Measurements from ENCODE around the gene MRM1. TPM values are rescaled to one million over a fixed set of nuclear protein-coding genes. Genes with fewer than 3 reads are reported as not detected.

The MRM1 gene
- total RNA-seq, 2 donors from 2014 or later: 3.7 to 6.3 TPM

DNA sequence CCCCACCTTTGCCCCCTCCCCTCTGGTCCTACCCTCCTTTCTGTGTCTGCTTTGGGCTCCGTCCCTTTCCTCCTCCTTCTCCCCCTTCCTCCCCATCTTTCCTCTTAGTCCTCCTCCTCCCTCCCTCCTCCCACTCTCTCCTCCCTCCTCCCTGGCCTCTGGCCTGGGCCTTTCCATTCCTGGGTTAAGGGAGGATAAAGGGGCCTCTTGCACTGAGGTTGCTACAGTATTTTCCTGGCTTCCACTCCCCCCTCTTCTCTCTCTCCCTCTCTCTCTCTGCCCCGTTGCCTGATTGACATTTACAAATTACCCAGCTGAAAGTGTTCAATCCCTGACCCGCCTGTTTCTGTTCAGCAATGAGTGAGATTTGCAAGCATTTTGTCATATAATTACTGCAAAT, 44.0 kb downstream of the MRM1 start:
- Histone ChIP-seq H3K36me3 (no peaks in the 10 kb centered on the region), H3K27me3 (peaks cover 14 to 21% of the 10 kb centered on the region in 2 donors), H3K4me1 (peaks cover 0 to 18% of the 10 kb centered on the region in 2 donors), H3K9me3 (no peaks in the 10 kb centered on the region), H3K27ac (no peak overlapping the region), H3K4me3 (no peak overlapping the region)
- TF ChIP-seq, protein P1, sequence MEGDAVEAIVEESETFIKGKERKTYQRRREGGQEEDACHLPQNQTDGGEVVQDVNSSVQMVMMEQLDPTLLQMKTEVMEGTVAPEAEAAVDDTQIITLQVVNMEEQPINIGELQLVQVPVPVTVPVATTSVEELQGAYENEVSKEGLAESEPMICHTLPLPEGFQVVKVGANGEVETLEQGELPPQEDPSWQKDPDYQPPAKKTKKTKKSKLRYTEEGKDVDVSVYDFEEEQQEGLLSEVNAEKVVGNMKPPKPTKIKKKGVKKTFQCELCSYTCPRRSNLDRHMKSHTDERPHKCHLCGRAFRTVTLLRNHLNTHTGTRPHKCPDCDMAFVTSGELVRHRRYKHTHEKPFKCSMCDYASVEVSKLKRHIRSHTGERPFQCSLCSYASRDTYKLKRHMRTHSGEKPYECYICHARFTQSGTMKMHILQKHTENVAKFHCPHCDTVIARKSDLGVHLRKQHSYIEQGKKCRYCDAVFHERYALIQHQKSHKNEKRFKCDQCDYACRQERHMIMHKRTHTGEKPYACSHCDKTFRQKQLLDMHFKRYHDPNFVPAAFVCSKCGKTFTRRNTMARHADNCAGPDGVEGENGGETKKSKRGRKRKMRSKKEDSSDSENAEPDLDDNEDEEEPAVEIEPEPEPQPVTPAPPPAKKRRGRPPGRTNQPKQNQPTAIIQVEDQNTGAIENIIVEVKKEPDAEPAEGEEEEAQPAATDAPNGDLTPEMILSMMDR (IDR thresholded peaks at IDR 0.05): no peak
- no peak for DNase-seq (ENCODE audit: low spot score)

- peaks cover 0 to 17% of the 10 kb centered on the region in 2 donors for H3K27me3 ChIP-seq
- TF ChIP-seq, protein P1 (IDR thresholded peaks at IDR 0.05): no peak
Measured at GRCh38 chr17:36647636-36648035, 46.3 kb downstream of the MRM1 start.

GRCh38 chr17:36650096-36650775, 48.9 kb downstream of the MRM1 start:
- no peaks in the 10 kb centered on the region for H3K9me3 ChIP-seq
- no peak overlapping the region for H3K4me3 ChIP-seq
- TF ChIP-seq, protein P1 (IDR thresholded peaks at IDR 0.05): no peak
- H3K36me3 ChIP-seq: no peaks in the 10 kb centered on the region
- H3K27me3 ChIP-seq: peaks cover 0 to 8% of the 10 kb centered on the region in 2 donors
- DNase-seq (ENCODE audit: low spot score): no peak
- H3K27ac ChIP-seq: no peak overlapping the region
- H3K4me1 ChIP-seq: no peaks in the 10 kb centered on the region

More at GRCh38 chr17:36647636-36648035, 46.3 kb downstream of the MRM1 start:
- no peak for DNase-seq (ENCODE audit: low spot score)
- no peak overlapping the region for H3K4me3 ChIP-seq
- peaks cover 0 to 1% of the 10 kb centered on the region in 2 donors for H3K4me1 ChIP-seq
- no peaks in the 10 kb centered on the region for H3K9me3 ChIP-seq
- H3K36me3 ChIP-seq: no peaks in the 10 kb centered on the region
- H3K27ac ChIP-seq: no peak overlapping the region

- H3K27ac ChIP-seq: no peak overlapping the region
- H3K27me3 ChIP-seq: peaks cover 0 to 10% of the 10 kb centered on the region in 2 donors
- H3K9me3 ChIP-seq: no peaks in the 10 kb centered on the region
- no peak overlapping the region for H3K4me3 ChIP-seq
- peaks cover 0 to 9% of the 10 kb centered on the region in 2 donors for H3K4me1 ChIP-seq
- no peak for DNase-seq (ENCODE audit: low spot score)
- no peaks in the 10 kb centered on the region for H3K36me3 ChIP-seq
- TF ChIP-seq, protein P1 (IDR thresholded peaks at IDR 0.05): no peak
Measured at GRCh38 chr17:36653374-36653773, 52.0 kb downstream of the MRM1 start.

GRCh38 chr17:36653856-36654255, 52.5 kb downstream of the MRM1 start:
- Histone ChIP-seq H3K4me1 (peaks cover 0 to 9% of the 10 kb centered on the region in 2 donors), H3K4me3 (no peak overlapping the region), H3K9me3 (no peaks in the 10 kb centered on the region), H3K36me3 (no peaks in the 10 kb centered on the region), H3K27ac (no peak overlapping the region), H3K27me3 (peaks cover 0 to 10% of the 10 kb centered on the region in 2 donors)
- TF ChIP-seq, protein P1 (IDR thresholded peaks at IDR 0.05): no peak
- no peak for DNase-seq (ENCODE audit: low spot score)

DNA sequence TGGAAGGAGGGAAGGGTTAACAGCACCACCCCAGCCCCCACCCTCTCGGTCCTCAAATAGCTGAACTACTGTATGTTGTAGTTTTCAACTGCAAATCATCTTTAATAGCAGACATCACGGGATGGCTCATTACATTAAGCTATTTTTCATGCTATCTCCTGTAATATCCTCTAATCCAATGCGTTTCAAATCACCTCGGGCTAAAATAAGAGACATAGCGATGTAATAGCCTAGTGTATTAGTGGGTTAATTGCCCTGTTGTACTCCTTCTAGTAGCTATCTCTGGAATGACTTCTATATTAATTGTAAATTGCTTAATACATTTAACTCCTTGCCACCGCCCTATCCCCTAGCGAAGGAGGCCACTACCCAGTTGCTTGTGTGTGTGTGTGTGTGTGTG, 54.3 kb downstream of the MRM1 start:
- TF ChIP-seq, protein P1 (IDR thresholded peaks at IDR 0.05): no peak
- no peak for DNase-seq (ENCODE audit: low spot score)
- H3K27me3 ChIP-seq: peaks cover 0 to 10% of the 10 kb centered on the region in 2 donors
- H3K9me3 ChIP-seq: no peaks in the 10 kb centered on the region
- H3K4me1 ChIP-seq: peaks cover 0 to 9% of the 10 kb centered on the region in 2 donors
- no peak overlapping the region for H3K4me3 ChIP-seq
- no peak overlapping the region for H3K27ac ChIP-seq
- H3K36me3 ChIP-seq: no peaks in the 10 kb centered on the region
